ENCODE data around the gene FBXO9.

Gene FBXO9

GRCh38 chr6:53095270-53095669, 30.1 kb downstream of the FBXO9 start:
- H3K27ac Mint-ChIP-seq: no peak overlapping the region

GRCh38 chr6:53095716-53096115, 30.5 kb downstream of the FBXO9 start:
- no peaks in the 10 kb centered on the region for H3K9me3 Mint-ChIP-seq
- H3K36me3 Mint-ChIP-seq (ENCODE audit: low read depth): peaks cover 44% of the 10 kb centered on the region
- H3K27me3 Mint-ChIP-seq (ENCODE audit: low read depth): no peaks in the 10 kb centered on the region
- no peak overlapping the region for H3K27ac Mint-ChIP-seq
- no peak overlapping the region for H3K4me3 Mint-ChIP-seq
- H3K4me1 Mint-ChIP-seq (ENCODE audit: low read depth): peaks cover 7% of the 10 kb centered on the region

More at GRCh38 chr6:53095270-53095669, 30.1 kb downstream of the FBXO9 start:
- Mint-ChIP-seq H3K36me3 (ENCODE audit: low read depth) (peaks cover 43% of the 10 kb centered on the region), H3K27me3 (ENCODE audit: low read depth) (no peaks in the 10 kb centered on the region), H3K4me1 (ENCODE audit: low read depth) (peaks cover 7% of the 10 kb centered on the region), H3K4me3 (no peak overlapping the region), H3K9me3 (no peaks in the 10 kb centered on the region)

- H3K4me1 Mint-ChIP-seq (ENCODE audit: low read depth): no peaks in the 10 kb centered on the region
- no peaks in the 10 kb centered on the region for H3K27me3 Mint-ChIP-seq (ENCODE audit: low read depth)
- H3K36me3 Mint-ChIP-seq (ENCODE audit: low read depth): peaks cover 27% of the 10 kb centered on the region
- no peak overlapping the region for H3K27ac Mint-ChIP-seq
- no peak overlapping the region for H3K4me3 Mint-ChIP-seq
- no peaks in the 10 kb centered on the region for H3K9me3 Mint-ChIP-seq
These were observed 35.4 kb downstream of the FBXO9 start for GRCh38 chr6:53100561-53100960.

GRCh38 chr6:53101006-53101405, 35.8 kb downstream of the FBXO9 start:
- H3K4me3 Mint-ChIP-seq: no peak overlapping the region
- no peaks in the 10 kb centered on the region for H3K27me3 Mint-ChIP-seq (ENCODE audit: low read depth)
- H3K4me1 Mint-ChIP-seq (ENCODE audit: low read depth): no peaks in the 10 kb centered on the region
- H3K27ac Mint-ChIP-seq: no peak overlapping the region
- no peaks in the 10 kb centered on the region for H3K9me3 Mint-ChIP-seq
- peaks cover 23% of the 10 kb centered on the region for H3K36me3 Mint-ChIP-seq (ENCODE audit: low read depth)

GRCh38 chr6:53103993-53104675, 38.9 kb downstream of the FBXO9 start:
- no peaks in the 10 kb centered on the region for H3K27me3 Mint-ChIP-seq (ENCODE audit: low read depth)
- H3K27ac Mint-ChIP-seq: no peak overlapping the region
- no peak overlapping the region for H3K4me3 Mint-ChIP-seq
- no peaks in the 10 kb centered on the region for H3K4me1 Mint-ChIP-seq (ENCODE audit: low read depth)
- H3K36me3 Mint-ChIP-seq (ENCODE audit: low read depth): peaks cover 8% of the 10 kb centered on the region
- H3K9me3 Mint-ChIP-seq: no peaks in the 10 kb centered on the region

- Mint-ChIP-seq H3K27me3 (ENCODE audit: low read depth) (no peaks in the 10 kb centered on the region), H3K4me3 (no peak overlapping the region), H3K9me3 (no peaks in the 10 kb centered on the region), H3K36me3 (ENCODE audit: low read depth) (peaks cover 7% of the 10 kb centered on the region), H3K27ac (no peak overlapping the region), H3K4me1 (ENCODE audit: low read depth) (no peaks in the 10 kb centered on the region)
These were observed 39.7 kb downstream of the FBXO9 start for GRCh38 chr6:53104916-53105315.

GRCh38 chr6:53107091-53107490, 41.9 kb downstream of the FBXO9 start:
- H3K4me1 Mint-ChIP-seq (ENCODE audit: low read depth): no peaks in the 10 kb centered on the region
- no peaks in the 10 kb centered on the region for H3K36me3 Mint-ChIP-seq (ENCODE audit: low read depth)
- H3K27ac Mint-ChIP-seq: no peak overlapping the region
- no peaks in the 10 kb centered on the region for H3K27me3 Mint-ChIP-seq (ENCODE audit: low read depth)
- H3K4me3 Mint-ChIP-seq: no peak overlapping the region
- no peaks in the 10 kb centered on the region for H3K9me3 Mint-ChIP-seq

- H3K27me3 Mint-ChIP-seq (ENCODE audit: low read depth): peaks cover 5% of the 10 kb centered on the region
- no peaks in the 10 kb centered on the region for H3K9me3 Mint-ChIP-seq
- H3K36me3 Mint-ChIP-seq (ENCODE audit: low read depth): no peaks in the 10 kb centered on the region
- H3K4me1 Mint-ChIP-seq (ENCODE audit: low read depth): peaks cover 2% of the 10 kb centered on the region
- no peak overlapping the region for H3K4me3 Mint-ChIP-seq
- no peak overlapping the region for H3K27ac Mint-ChIP-seq
These were observed 44.4 kb downstream of the FBXO9 start for GRCh38 chr6:53109612-53110011.

- peaks cover 2% of the 10 kb centered on the region for H3K4me1 Mint-ChIP-seq (ENCODE audit: low read depth)
- peaks cover 10% of the 10 kb centered on the region for H3K27me3 Mint-ChIP-seq (ENCODE audit: low read depth)
- H3K36me3 Mint-ChIP-seq (ENCODE audit: low read depth): no peaks in the 10 kb centered on the region
- H3K27ac Mint-ChIP-seq: no peak overlapping the region
- no peak overlapping the region for H3K4me3 Mint-ChIP-seq
- peaks cover 8% of the 10 kb centered on the region for H3K9me3 Mint-ChIP-seq
These were observed 46.7 kb downstream of the FBXO9 start for GRCh38 chr6:53111865-53112264.

- Mint-ChIP-seq H3K36me3 (ENCODE audit: low read depth) (no peaks in the 10 kb centered on the region), H3K27ac (no peak overlapping the region), H3K4me3 (no peak overlapping the region), H3K4me1 (ENCODE audit: low read depth) (peaks cover 2% of the 10 kb centered on the region), H3K9me3 (peaks cover 8% of the 10 kb centered on the region), H3K27me3 (ENCODE audit: low read depth) (peaks cover 10% of the 10 kb centered on the region)
These were observed 47.2 kb downstream of the FBXO9 start for GRCh38 chr6:53112404-53112803.

- Mint-ChIP-seq H3K4me3 (no peak overlapping the region), H3K27ac (no peak overlapping the region), H3K4me1 (ENCODE audit: low read depth) (peaks cover 2% of the 10 kb centered on the region), H3K9me3 (peaks cover 8% of the 10 kb centered on the region), H3K27me3 (ENCODE audit: low read depth) (peaks cover 10% of the 10 kb centered on the region), H3K36me3 (ENCODE audit: low read depth) (no peaks in the 10 kb centered on the region)
These were observed 47.7 kb downstream of the FBXO9 start for GRCh38 chr6:53112871-53113270.

- no peaks in the 10 kb centered on the region for H3K36me3 Mint-ChIP-seq (ENCODE audit: low read depth)
- no peak overlapping the region for H3K27ac Mint-ChIP-seq
- H3K4me1 Mint-ChIP-seq (ENCODE audit: low read depth): peaks cover 2% of the 10 kb centered on the region
- peaks cover 8% of the 10 kb centered on the region for H3K9me3 Mint-ChIP-seq
- peaks cover 12% of the 10 kb centered on the region for H3K27me3 Mint-ChIP-seq (ENCODE audit: low read depth)
- H3K4me3 Mint-ChIP-seq: no peak overlapping the region
These were observed 48.5 kb downstream of the FBXO9 start for GRCh38 chr6:53113742-53114141.

GRCh38 chr6:53115113-53115512, 49.9 kb downstream of the FBXO9 start:
- Mint-ChIP-seq H3K9me3 (peaks cover 8% of the 10 kb centered on the region), H3K27me3 (ENCODE audit: low read depth) (peaks cover 14% of the 10 kb centered on the region), H3K27ac (no peak overlapping the region), H3K4me3 (no peak overlapping the region), H3K36me3 (ENCODE audit: low read depth) (no peaks in the 10 kb centered on the region), H3K4me1 (ENCODE audit: low read depth) (peaks cover 2% of the 10 kb centered on the region)

- peaks cover 2% of the 10 kb centered on the region for H3K4me1 Mint-ChIP-seq (ENCODE audit: low read depth)
- no peak overlapping the region for H3K4me3 Mint-ChIP-seq
- peaks cover 8% of the 10 kb centered on the region for H3K9me3 Mint-ChIP-seq
- H3K27me3 Mint-ChIP-seq (ENCODE audit: low read depth): peaks cover 14% of the 10 kb centered on the region
- H3K27ac Mint-ChIP-seq: no peak overlapping the region
- H3K36me3 Mint-ChIP-seq (ENCODE audit: low read depth): no peaks in the 10 kb centered on the region
These were observed 50.5 kb downstream of the FBXO9 start for GRCh38 chr6:53115741-53116140.

GRCh38 chr6:53119349-53119748, 54.1 kb downstream of the FBXO9 start:
- no peak overlapping the region for H3K4me3 Mint-ChIP-seq

More at GRCh38 chr6:53119349-53119748, 54.1 kb downstream of the FBXO9 start:
- Mint-ChIP-seq H3K4me1 (ENCODE audit: low read depth) (no peaks in the 10 kb centered on the region), H3K9me3 (peaks cover 8% of the 10 kb centered on the region), H3K36me3 (ENCODE audit: low read depth) (no peaks in the 10 kb centered on the region), H3K27me3 (ENCODE audit: low read depth) (peaks cover 18% of the 10 kb centered on the region), H3K27ac (no peak overlapping the region)

All from T-helper 1 cell treated with Interleukin-12 subunit alpha and Interleukin-12 subunit beta and Interleukin-4 antibody, amounts not matched to agents 30 μg/mL and 1 μg/mL, for 36 hours (primary cell).